ENCODE measurements around the gene NBEAL2.

Gene NBEAL2

GRCh38 chr3:47003461-47004368 lies 24.2 kb downstream of the NBEAL2 start:
- H4K20me1 ChIP-seq: peaks cover 0 to 97% (median 0%) of the 10 kb centered on the region in 11 experiments; a peak in 8 of 22 replicates
- no peak overlapping the region for H3K4me2 ChIP-seq
- no peaks in the 10 kb centered on the region for H3K9me3 ChIP-seq (replicated peaks in 1 of 11)
- H3K27ac ChIP-seq: no peak overlapping the region
- no peaks in the 10 kb centered on the region for H3K27me3 ChIP-seq
- H3K4me1 ChIP-seq: peaks cover 16 to 52% (median 33%) of the 10 kb centered on the region in 10 experiments
- no peak overlapping the region for H3K9ac ChIP-seq
- peaks cover 77 to 100% (median 95%) of the 10 kb centered on the region in 11 experiments for H3K36me3 ChIP-seq
- TF ChIP-seq Cebpa-rat (IDR thresholded peaks at IDR 0.05): no peak
- no peak overlapping the region for H3K4me3 ChIP-seq

- Histone ChIP-seq H3K36me3 (peaks cover 69 to 91% (median 88%) of the 10 kb centered on the region in 11 experiments), H3K4me3 (no peak overlapping the region), H3K9ac (no peak overlapping the region), H3K27me3 (no peaks in the 10 kb centered on the region), H3K4me1 (peaks cover 20 to 52% (median 35%) of the 10 kb centered on the region in 10 experiments), H3K27ac (no peak overlapping the region), H4K20me1 (peaks cover 0 to 90% (median 0%) of the 10 kb centered on the region in 11 experiments; a peak in 8 of 22 replicates), H3K4me2 (no peak overlapping the region), H3K9me3 (replicated peaks in 1 of 11) (no peaks in the 10 kb centered on the region)
- no peak for TF ChIP-seq Cebpa-rat (IDR thresholded peaks at IDR 0.05)
Measured at GRCh38 chr3:47004369-47005211, 25.1 kb downstream of the NBEAL2 start.

DNA sequence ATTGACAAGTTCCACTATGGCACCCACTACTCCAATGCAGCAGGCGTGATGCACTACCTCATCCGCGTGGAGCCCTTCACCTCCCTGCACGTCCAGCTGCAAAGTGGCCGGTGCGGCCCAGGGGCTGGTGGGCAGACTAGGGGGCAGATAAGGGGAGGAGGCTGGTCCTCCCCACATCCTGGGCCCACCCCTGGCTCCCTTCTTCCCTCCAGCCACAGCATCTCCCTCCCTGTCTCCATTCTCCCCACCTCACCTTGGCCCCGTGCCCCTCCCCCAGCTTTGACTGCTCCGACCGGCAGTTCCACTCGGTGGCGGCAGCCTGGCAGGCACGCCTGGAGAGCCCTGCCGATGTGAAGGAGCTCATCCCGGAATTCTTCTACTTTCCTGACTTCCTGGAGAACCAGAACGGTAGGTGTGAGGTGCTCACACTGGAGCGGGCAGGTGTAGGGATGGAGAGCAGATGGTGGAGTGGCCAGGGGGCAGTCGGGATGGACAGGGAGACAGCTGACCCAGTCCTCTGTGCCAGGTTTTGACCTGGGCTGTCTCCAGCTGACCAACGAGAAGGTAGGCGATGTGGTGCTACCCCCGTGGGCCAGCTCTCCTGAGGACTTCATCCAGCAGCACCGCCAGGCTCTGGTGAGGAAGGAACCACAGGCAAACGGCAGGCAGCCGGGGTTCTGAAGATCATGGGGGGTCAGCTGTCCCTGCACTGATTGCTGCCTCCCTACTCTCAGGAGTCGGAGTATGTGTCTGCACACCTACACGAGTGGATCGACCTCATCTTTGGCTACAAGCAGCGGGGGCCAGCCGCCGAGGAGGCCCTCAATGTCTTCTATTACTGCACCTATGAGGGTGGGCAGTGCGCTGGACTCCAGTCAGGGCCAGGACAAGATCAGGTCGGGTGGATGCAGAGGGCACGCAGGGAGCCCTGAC lies 26.0 kb downstream of the NBEAL2 start:
- Histone ChIP-seq H3K9me3 (replicated peaks in 1 of 11) (no peaks in the 10 kb centered on the region), H3K4me1 (peaks cover 18 to 53% (median 37%) of the 10 kb centered on the region in 10 experiments), H3K4me3 (no peak overlapping the region), H4K20me1 (peaks cover 0 to 81% (median 0%) of the 10 kb centered on the region in 11 experiments; a peak in 8 of 22 replicates), H3K27me3 (no peaks in the 10 kb centered on the region), H3K4me2 (no peak overlapping the region), H3K9ac (0 out of 22 replicates have a peak overlapping the region, but pooled peaks of 1 of the 11 experiments have one; percentile 3), H3K36me3 (peaks cover 63 to 85% (median 79%) of the 10 kb centered on the region in 11 experiments), H3K27ac (no peak overlapping the region)
- TF ChIP-seq Cebpa-rat (IDR thresholded peaks at IDR 0.05): no peak

GRCh38 chr3:47006145-47006651 lies 26.7 kb downstream of the NBEAL2 start:
- Histone ChIP-seq H4K20me1 (peaks cover 0 to 74% (median 0%) of the 10 kb centered on the region in 11 experiments; a peak in 8 of 22 replicates), H3K27ac (no peak overlapping the region), H3K4me1 (peaks cover 15 to 53% (median 37%) of the 10 kb centered on the region in 10 experiments), H3K36me3 (peaks cover 56 to 78% (median 72%) of the 10 kb centered on the region in 11 experiments), H3K9me3 (replicated peaks in 1 of 11) (no peaks in the 10 kb centered on the region), H3K27me3 (no peaks in the 10 kb centered on the region), H3K4me2 (no peak overlapping the region), H3K4me3 (no peak overlapping the region), H3K9ac (peak overlapping the region in 2 of 11 experiments; percentile 3 to 29; a peak in 2 of 22 replicates)
- TF ChIP-seq Cebpa-rat (IDR thresholded peaks at IDR 0.05): no peak

- Histone ChIP-seq H3K9ac (peak overlapping the region in 3 of 11 experiments; percentile 29 to 46 (median 29); a peak in 2 of 22 replicates), H3K27ac (no peak overlapping the region), H3K9me3 (replicated peaks in 1 of 11) (no peaks in the 10 kb centered on the region), H3K36me3 (peaks cover 48 to 70% (median 64%) of the 10 kb centered on the region in 11 experiments), H4K20me1 (peaks cover 0 to 66% (median 0%) of the 10 kb centered on the region in 11 experiments; a peak in 8 of 22 replicates), H3K4me2 (no peak overlapping the region), H3K4me1 (peaks cover 15 to 55% (median 40%) of the 10 kb centered on the region in 10 experiments), H3K27me3 (no peaks in the 10 kb centered on the region), H3K4me3 (no peak overlapping the region)
- TF ChIP-seq Cebpa-rat (IDR thresholded peaks at IDR 0.05): no peak
Measured at GRCh38 chr3:47007001-47007400, 27.5 kb downstream of the NBEAL2 start.

DNA sequence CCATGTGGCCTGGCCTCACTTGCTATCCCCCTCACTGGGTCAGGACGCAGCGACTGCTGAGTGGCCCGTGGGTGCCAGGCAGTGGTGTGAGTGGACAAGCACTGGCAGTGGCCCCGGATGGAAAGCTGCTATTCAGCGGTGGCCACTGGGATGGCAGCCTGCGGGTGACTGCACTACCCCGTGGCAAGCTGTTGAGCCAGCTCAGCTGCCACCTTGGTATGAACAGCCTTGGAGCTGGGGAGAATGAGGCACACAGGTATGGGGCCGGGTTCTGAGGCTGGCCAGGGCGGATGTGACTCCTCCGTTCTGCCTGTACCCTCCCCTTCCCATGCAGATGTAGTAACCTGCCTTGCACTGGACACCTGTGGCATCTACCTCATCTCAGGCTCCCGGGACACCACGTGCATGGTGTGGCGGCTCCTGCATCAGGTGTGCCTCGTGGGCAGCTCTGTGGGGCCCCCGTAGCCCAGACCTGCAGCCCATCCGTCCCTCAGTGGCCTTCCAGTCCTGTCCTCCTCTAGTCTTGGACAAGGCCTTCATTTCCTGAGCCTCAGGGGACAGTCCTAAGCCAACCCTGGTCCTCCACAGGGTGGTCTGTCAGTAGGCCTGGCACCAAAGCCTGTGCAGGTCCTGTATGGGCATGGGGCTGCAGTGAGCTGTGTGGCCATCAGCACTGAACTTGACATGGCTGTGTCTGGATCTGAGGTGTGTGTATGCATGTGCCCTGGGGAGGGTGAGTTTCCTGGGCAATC lies 28.2 kb downstream of the NBEAL2 start:
- Histone ChIP-seq H3K4me2 (peak overlapping the region in 1 of 11 experiments; percentile 98; a peak in 2 of 22 replicates), H3K36me3 (peaks cover 43 to 67% (median 62%) of the 10 kb centered on the region in 11 experiments), H3K27ac (no peak overlapping the region), H3K27me3 (no peaks in the 10 kb centered on the region), H3K9me3 (replicated peaks in 1 of 11) (no peaks in the 10 kb centered on the region), H3K4me3 (no peak overlapping the region), H3K9ac (0 out of 22 replicates have a peak overlapping the region, but pooled peaks of 1 of the 11 experiments have one; percentile 29), H4K20me1 (peaks cover 0 to 60% (median 0%) of the 10 kb centered on the region in 11 experiments; a peak in 8 of 22 replicates), H3K4me1 (peaks cover 15 to 61% (median 47%) of the 10 kb centered on the region in 10 experiments)
- no peak for TF ChIP-seq Cebpa-rat (IDR thresholded peaks at IDR 0.05)

GRCh38 chr3:47008234-47008796 lies 28.8 kb downstream of the NBEAL2 start:
- peak overlapping the region in 3 of 11 experiments; percentile 87; a peak in 4 of 22 replicates for H3K9ac ChIP-seq
- no peak for TF ChIP-seq Cebpa-rat (IDR thresholded peaks at IDR 0.05)

More at GRCh38 chr3:47008234-47008796, 28.8 kb downstream of the NBEAL2 start:
- H4K20me1 ChIP-seq: peaks cover 0 to 55% (median 0%) of the 10 kb centered on the region in 11 experiments; a peak in 8 of 22 replicates
- peak overlapping the region; percentile 84 to 98 (median 92); a peak in 21 of 22 replicates for H3K4me2 ChIP-seq
- H3K4me1 ChIP-seq: peaks cover 15 to 68% (median 53%) of the 10 kb centered on the region in 10 experiments
- no peaks in the 10 kb centered on the region for H3K9me3 ChIP-seq (replicated peaks in 1 of 11)
- H3K27me3 ChIP-seq: no peaks in the 10 kb centered on the region
- H3K4me3 ChIP-seq: peak overlapping the region in 1 of 10 experiments; percentile 51; a peak in 1 of 20 replicates
- peaks cover 43 to 67% (median 59%) of the 10 kb centered on the region in 11 experiments for H3K36me3 ChIP-seq
- peak overlapping the region in 2 of 11 experiments; percentile 91 to 95; a peak in 2 of 22 replicates for H3K27ac ChIP-seq
